Uterus (tissue), 4 donors: ENCODE results near the gene HSPA12A. TPM values are rescaled to one million over a fixed set of nuclear protein-coding genes. Genes with fewer than 3 reads are reported as not detected.

Source experiments
- DNase-seq, 2 donors: peaks; one replicate each; pipeline ENCODE4 v3.0.0-alpha.2; 2019 to 2020
- H3K27ac ChIP-seq, 2 donors: fragments of 200-600 bp; sonication (generic); 1 replicate in 1 of 2; 2 replicates in 1 of 2; pipeline ENCODE4 v1.5.1; 2016 to 2018
- H3K27me3 ChIP-seq, 2 donors: fragments of 200-600 bp; sonication (generic); one replicate each; pipeline ENCODE4 v1.5.1; 2018 to 2019; ENCODE audit warnings: control low read depth in 1 of 2
- H3K36me3 ChIP-seq, 2 donors: fragments of 200-600 bp; sonication (generic); one replicate each; pipeline ENCODE4 v1.5.1; 2019; ENCODE audit warnings: control low read depth in 1 of 2
- H3K4me1 ChIP-seq, 2 donors: fragments of 200-600 bp; sonication (generic); one replicate each; pipeline ENCODE4 v1.5.1; 2018 to 2019; ENCODE audit warnings: control low read depth in 1 of 2
- H3K4me3 ChIP-seq, 2 donors: fragments of 200-600 bp; sonication (generic); 1 replicate in 1 of 2; 2 replicates in 1 of 2; pipeline ENCODE4 v1.5.1; 2018 to 2019; ENCODE audit warnings: mild to moderate bottlenecking in 1 of 2
- H3K9me3 ChIP-seq, 2 donors: fragments of 200-600 bp; sonication (generic); one replicate each; pipeline ENCODE4 v1.5.1; 2019; ENCODE audit warnings: control low read depth in 1 of 2
- POLR2A ChIP-seq, 2 donors: fragments of 450-650 bp; IDR thresholded peaks; one replicate each; pipeline ENCODE4 v1.6.1; 2016; ENCODE audit warnings: antibody characterized with exemption in 2 of 2, mild to moderate bottlenecking in 1 of 2, moderate library complexity in 1 of 2
- intact Hi-C: fragments of 100-400 bp; cut with DNase I; formaldehyde crosslinking; loops from one replicate; pipeline ENCODE4 v1.15.1; 2023; ENCODE audit warnings: low total_unique reads
- total RNA-seq, 4 donors: library from RNA; depleted of rRNA in 3 of 4; stranded (reverse); fragments of >200 nt in 3 of 4; gene quantifications; one replicate each; pipeline versions ENCODE4 v1.1.0 to v1.2.4, GENCODE V29; 2014 to 2023
- TF ChIP-seq, protein P1 (sequence below), 4 experiments: fragments of 200-600 bp in 2 of 4; fragments of 450-650 bp in 2 of 4; sonication (generic) in 2 of 4; IDR thresholded peaks; one replicate each; pipeline ENCODE4 v1.5.1; 2016 to 2019; ENCODE audit warnings: antibody characterized with exemption in 4 of 4, mild to moderate bottlenecking in 2 of 4, moderate library complexity in 1 of 4
- donor health status: DM: yes; HTN: yes; CAD: no.

HSPA12A gene
- total RNA-seq, 4 donors from 2014 or later = 4.9 to 32.0 (median 16.0) TPM

DNA sequence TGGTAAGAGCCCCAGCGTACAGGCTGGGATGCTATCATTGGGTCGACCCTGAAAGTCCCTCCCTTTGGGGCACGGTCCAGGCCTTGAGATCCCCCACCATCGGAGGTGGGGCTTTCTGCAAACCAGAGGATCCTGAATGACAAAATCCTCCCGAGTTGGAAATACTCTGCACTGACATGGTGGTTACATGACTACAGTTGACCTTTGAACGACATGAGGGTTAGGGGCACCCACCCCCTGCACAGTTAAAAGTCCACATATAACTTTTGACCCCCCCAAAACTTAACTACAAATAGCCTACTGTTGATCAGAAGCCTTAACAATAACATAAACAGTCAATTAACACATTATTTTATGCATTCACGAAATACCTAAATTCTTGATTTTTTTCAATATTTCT, 13.1 kb downstream of the HSPA12A start:
- no peaks in the 10 kb centered on the region for H3K9me3 ChIP-seq
- no peaks in the 10 kb centered on the region for H3K27me3 ChIP-seq
- intact Hi-C loops = no loop called here
- TF ChIP-seq, protein P1, sequence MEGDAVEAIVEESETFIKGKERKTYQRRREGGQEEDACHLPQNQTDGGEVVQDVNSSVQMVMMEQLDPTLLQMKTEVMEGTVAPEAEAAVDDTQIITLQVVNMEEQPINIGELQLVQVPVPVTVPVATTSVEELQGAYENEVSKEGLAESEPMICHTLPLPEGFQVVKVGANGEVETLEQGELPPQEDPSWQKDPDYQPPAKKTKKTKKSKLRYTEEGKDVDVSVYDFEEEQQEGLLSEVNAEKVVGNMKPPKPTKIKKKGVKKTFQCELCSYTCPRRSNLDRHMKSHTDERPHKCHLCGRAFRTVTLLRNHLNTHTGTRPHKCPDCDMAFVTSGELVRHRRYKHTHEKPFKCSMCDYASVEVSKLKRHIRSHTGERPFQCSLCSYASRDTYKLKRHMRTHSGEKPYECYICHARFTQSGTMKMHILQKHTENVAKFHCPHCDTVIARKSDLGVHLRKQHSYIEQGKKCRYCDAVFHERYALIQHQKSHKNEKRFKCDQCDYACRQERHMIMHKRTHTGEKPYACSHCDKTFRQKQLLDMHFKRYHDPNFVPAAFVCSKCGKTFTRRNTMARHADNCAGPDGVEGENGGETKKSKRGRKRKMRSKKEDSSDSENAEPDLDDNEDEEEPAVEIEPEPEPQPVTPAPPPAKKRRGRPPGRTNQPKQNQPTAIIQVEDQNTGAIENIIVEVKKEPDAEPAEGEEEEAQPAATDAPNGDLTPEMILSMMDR (IDR thresholded peaks at IDR 0.05) = no peak
- no peaks in the 10 kb centered on the region for H3K36me3 ChIP-seq
- no peak overlapping the region for H3K27ac ChIP-seq
- H3K4me3 ChIP-seq = no peak overlapping the region
- DNase-seq = no peak
- H3K4me1 ChIP-seq = no peaks in the 10 kb centered on the region

DNA sequence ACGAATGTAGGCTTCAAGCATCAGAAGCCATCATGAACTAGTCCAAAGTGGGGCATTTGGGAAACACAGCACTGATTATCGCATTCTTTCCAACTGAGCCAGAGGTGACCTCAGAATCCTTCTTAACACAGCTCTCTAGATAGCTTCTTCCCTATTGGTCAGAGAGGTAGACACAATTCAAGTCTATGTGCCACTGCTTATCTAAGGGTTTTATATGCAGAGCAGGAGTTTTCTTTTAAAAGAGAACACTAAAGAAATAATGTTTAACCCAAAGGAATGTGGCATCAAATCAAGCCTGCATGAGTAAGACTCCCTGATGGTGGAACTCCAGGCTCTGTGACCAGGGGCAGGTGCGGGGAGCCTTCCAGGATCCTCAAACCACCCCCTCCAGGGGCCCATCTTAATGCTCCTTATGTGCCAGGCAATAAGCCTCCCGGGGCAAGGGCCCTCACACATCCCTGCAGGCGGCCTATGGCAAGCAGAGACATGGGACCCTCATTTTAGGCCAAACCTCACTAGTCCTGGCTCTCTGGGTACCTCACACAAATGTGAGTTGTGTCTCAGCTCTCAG, 13.8 kb downstream of the HSPA12A start:
- Histone ChIP-seq H3K4me3 (no peak overlapping the region), H3K27ac (no peak overlapping the region), H3K36me3 (no peaks in the 10 kb centered on the region), H3K4me1 (no peaks in the 10 kb centered on the region), H3K27me3 (no peaks in the 10 kb centered on the region), H3K9me3 (no peaks in the 10 kb centered on the region)
- DNase-seq = no peak
- intact Hi-C loops = no loop called here
- no peak for TF ChIP-seq POLR2A (IDR thresholded peaks at IDR 0.05)
- TF ChIP-seq, protein P1 (IDR thresholded peaks at IDR 0.05) = no peak

DNA sequence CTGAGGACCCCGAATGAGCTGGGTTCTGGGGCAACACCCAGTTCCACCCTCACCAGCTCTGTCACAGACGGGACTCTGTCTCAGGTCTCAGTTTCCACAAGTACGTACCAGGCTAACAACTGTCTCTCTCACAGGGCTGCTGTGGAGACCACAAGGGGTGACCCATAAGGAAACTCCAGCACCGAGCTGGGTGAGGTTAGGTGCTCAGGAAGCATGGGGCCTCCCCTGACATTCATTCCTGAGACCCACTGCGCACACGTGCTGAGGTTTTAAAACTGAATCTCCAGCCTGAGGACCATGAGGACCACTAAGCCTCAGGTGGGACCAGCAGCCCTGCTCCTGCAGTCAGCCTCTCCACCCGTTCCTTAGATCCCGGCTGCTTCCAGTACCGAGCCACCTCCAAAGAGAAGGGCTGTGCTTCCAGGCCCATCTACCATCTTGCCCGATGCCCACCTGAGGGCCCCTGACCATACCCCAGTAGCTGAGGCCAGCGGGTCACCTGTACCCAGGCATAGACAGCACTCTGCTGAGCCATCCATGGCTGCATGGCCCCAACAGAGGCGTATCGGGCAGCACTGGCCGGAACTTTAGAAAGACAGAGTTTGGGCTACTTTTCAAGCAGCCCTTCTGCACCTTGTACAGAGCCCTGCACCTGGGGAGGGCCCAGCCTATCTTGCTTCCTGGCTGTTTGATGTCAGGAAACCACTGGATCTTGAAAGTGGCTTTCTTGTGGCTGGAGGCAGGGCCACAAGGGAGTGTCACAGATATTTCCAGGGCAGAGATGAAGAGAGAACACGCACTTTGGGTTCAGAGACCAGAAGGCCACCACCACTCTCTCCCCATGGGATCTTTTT, 18.7 kb downstream of the HSPA12A start:
- Histone ChIP-seq H3K4me1 (peaks cover 0 to 6% of the 10 kb centered on the region in 2 donors), H3K27me3 (no peaks in the 10 kb centered on the region), H3K4me3 (no peak overlapping the region), H3K9me3 (no peaks in the 10 kb centered on the region), H3K27ac (no peak overlapping the region), H3K36me3 (no peaks in the 10 kb centered on the region)
- no peak for TF ChIP-seq POLR2A (IDR thresholded peaks at IDR 0.05)
- TF ChIP-seq, protein P1 (IDR thresholded peaks at IDR 0.05) = no peak
- intact Hi-C loops = no loop called here
- DNase-seq = no peak

DNA sequence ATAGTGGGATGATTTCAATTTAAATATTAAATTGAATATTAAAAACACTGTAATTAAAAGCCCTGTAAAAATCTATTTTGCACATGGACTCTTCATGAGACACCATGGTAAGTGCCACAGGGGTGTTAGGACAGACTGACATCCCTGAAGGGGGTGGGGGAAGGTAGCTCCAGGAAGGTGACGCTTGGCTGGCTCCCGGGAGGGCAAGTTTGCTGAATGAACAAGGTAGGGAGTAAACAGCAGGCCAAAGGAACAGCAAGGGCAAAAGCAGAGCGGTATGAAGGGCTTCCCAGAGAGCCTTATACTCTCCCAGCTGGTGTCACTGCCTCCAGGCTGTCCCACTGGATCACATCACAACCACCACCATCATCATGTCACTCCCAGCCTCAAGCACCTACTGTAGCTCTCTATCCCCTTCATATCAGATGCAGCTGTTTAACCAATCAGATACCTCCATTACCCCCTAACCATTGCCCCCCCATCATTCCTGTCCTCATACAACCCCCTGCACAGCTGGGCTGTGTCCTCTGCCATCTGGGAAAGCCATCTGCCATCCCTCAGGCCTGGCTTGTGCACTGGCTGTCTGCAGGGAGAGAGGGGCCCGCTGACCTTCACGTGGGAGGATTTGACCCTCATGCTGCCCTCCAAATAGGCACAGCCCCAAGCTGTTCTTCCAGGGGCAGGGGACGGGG, 19.5 kb downstream of the HSPA12A start:
- no peak for DNase-seq
- Histone ChIP-seq H3K36me3 (no peaks in the 10 kb centered on the region), H3K4me1 (peaks cover 0 to 6% of the 10 kb centered on the region in 2 donors), H3K27me3 (no peaks in the 10 kb centered on the region), H3K9me3 (no peaks in the 10 kb centered on the region), H3K4me3 (no peak overlapping the region), H3K27ac (no peak overlapping the region)
- intact Hi-C loops = no loop called here
- TF ChIP-seq, protein P1 (IDR thresholded peaks at IDR 0.05) = no peak
- TF ChIP-seq POLR2A (IDR thresholded peaks at IDR 0.05) = no peak
